DMS53 treated with DMSO at 0.1 percent for 48 hours (cell line): Measurements from ENCODE around the gene RDH14.
A peak's percentile ranks its signal among the peaks of the same experiment; 100 is the strongest.

Source experiments
- DNase-seq: peaks from one replicate; lab custom pipeline; 2025; ENCODE audit not compliant: unreplicated experiment; lab: John Stamatoyannopoulos, UW

The RDH14 gene

GRCh38 chr2:18525236-18525635, 35.2 kb downstream of the RDH14 start:
- DNase-seq, result no peak

- DNase-seq, result no peak
These were observed 37.8 kb downstream of the RDH14 start for GRCh38 chr2:18522484-18523146.

GRCh38 chr2:18520451-18521425, 39.7 kb downstream of the RDH14 start:
- peak; percentile 53 for DNase-seq

- DNase-seq, result no peak
These were observed 40.5 kb downstream of the RDH14 start for GRCh38 chr2:18519914-18520450.

- no peak for DNase-seq
These were observed 42.0 kb downstream of the RDH14 start for GRCh38 chr2:18518116-18519111.

- DNase-seq, result no peak
These were observed 43.1 kb downstream of the RDH14 start for GRCh38 chr2:18517386-18517785.

- DNase-seq, result no peak
These were observed 44.3 kb downstream of the RDH14 start for GRCh38 chr2:18516112-18516511.

- no peak for DNase-seq
These were observed 45.7 kb downstream of the RDH14 start for GRCh38 chr2:18514526-18515461.

GRCh38 chr2:18510775-18511174, 49.7 kb downstream of the RDH14 start:
- DNase-seq, result no peak

GRCh38 chr2:18506883-18507509, 53.5 kb downstream of the RDH14 start:
- DNase-seq, result no peak

GRCh38 chr2:18505703-18506341, 54.6 kb downstream of the RDH14 start:
- no peak for DNase-seq
